Fibroblast of mammary gland (primary cell): ENCODE measurements around the gene VSIG10L.

Source experiments
- DNase-seq: peaks from one replicate; pipeline ENCODE4 v3.0.0-alpha.2; 2010; ENCODE audit warnings: low read depth
- H3K4me3 ChIP-seq: 2 replicates; pipeline ENCODE4 v1.5.1; 2011; ENCODE audit warnings: low read depth, mild to moderate bottlenecking, low read length, moderate library complexity; ENCODE audit not compliant: control insufficient read depth
- CTCF ChIP-seq: conservative IDR thresholded peaks from 2 replicates; pipeline ENCODE4 v1.5.1; 2011; ENCODE audit warnings: low read depth, low read length, inconsistent platforms; ENCODE audit not compliant: control insufficient read depth, insufficient read depth

The VSIG10L gene

DNA sequence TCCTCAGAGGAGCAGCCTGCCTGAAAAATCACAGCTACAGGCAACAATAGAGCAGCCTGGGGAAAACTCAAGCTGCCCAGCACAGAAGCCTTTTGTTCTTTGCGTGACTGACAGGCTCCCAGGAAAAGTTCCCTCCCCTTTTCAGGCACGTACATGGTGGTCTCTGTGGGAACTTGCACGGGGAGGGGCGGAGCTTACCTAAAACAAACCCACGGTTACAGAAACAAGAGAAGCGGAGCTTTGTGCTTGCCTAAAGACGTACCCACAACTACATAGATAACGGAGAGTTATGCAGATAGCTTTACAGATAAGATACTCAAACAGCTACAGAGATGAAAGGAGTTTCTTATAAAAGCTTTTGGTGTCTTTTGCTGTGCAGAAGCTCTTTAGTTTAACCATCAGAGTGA, 12.8 kb upstream of the VSIG10L start:
- H3K4me3 ChIP-seq: no peak overlapping the region
- TF ChIP-seq CTCF: no peak
- no peak for DNase-seq

DNA sequence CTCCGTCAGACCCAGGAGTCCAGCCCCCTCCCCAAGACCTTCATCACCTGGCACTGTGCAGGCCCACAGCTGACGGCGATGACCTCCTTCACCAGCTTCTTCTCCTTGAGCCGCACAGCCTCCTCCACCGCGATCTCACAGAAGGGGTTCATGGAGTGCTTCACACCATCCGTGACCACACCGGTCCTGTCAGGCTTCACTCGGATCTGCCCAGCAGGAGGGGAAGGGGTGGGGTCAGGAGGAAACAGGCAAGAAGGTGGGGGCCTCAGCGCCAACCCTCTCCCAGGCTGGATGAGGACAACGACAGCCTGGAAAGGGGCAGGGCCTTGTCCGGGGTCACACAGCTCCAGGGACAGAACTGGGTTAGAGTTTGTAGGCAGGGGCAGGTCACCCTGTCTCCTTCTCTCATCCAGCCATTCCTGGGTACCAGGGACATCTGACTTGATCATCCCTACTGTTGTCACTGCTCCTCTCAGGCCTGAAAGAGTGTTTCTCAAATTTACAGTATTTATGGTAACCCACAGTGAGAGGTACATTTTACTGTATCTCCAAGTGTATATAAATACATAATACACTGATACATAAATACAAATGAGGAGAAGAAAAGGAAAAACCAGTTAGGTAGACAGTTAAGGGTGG, 12.3 kb upstream of the VSIG10L start:
- H3K4me3 ChIP-seq: no peak overlapping the region
- no peak for DNase-seq
- no peak for TF ChIP-seq CTCF

- no peak for TF ChIP-seq CTCF
- H3K4me3 ChIP-seq: no peak overlapping the region
- DNase-seq: no peak
Measured at GRCh38 chr19:51352783-51353360, 10.9 kb upstream of the VSIG10L start.

GRCh38 chr19:51351266-51351990, 9.5 kb upstream of the VSIG10L start:
- no peak overlapping the region for H3K4me3 ChIP-seq
- no peak for DNase-seq
- no peak for TF ChIP-seq CTCF

DNA sequence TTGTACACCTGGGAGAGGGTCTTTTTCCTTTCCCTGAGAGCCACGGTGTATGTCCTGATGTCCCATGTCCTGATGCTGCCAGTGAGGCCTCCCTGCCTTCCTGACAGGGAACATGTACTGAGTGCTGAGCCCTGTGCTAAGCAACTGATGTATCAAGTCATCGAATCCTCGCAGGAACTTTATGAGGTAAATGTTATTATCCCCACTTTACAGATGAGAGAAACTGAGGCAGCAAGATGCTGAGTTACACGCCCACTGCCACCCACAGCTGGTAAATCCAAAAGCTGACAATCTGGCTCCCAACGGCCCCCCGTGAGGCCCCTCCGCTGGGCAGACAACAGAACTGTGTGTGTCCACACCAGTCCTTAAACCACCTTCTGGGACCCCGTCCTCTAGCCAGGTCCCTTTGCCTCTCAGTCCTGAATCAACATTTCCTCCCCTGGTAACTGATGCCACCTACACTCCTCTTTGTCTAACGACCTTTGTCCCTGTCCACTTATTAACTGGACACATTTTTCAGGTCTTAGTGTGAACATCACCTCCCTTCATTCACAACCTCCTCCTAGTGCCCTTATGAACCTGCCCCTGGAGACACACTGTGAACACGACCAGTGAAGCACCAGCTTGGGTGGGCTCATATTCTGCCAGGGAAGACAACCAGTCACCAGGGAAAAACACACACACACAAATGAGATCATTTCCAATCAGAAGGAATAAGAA, 5.4 kb upstream of the VSIG10L start:
- no peak for TF ChIP-seq CTCF
- H3K4me3 ChIP-seq: no peak overlapping the region
- no peak for DNase-seq

DNA sequence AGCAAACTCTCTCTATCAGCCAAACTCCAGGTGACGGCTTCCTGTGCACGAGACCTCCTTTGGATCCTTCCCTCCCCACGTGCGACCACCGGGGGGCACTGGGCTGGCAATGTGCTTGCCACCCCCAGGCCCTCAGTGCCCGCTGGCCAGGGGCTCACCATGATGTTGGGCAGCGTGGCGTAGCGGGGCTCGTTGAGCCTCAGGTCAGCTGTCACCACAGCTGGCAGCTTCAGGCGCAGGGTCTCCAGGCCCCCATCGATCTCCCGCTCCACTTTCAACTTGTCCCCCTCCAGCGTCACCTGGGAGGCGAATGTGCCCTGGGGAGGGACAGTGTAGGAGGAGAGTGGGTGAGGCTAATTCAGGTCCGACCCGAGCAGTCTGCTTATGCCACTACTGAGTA, 4.8 kb upstream of the VSIG10L start:
- H3K4me3 ChIP-seq: no peak overlapping the region
- no peak for TF ChIP-seq CTCF
- no peak for DNase-seq
